Cardiac muscle cell (in vitro differentiated cells and primary cell): ENCODE results near the gene KCNH5. TPM values are rescaled to one million over a fixed set of nuclear protein-coding genes. Genes with fewer than 3 reads are reported as not detected.

Experiments used
- DNase-seq, 2 donors: peaks; one replicate each; pipeline versions ENCODE4 v3.0.0 to v3.0.0-alpha.2; 2010 to 2017; ENCODE audit warnings: low read depth in 1 of 2, low spot score in 1 of 2
- H3K27ac ChIP-seq: fragments of 200-600 bp; sonication (generic); 2 replicates; pipeline ENCODE4 v1.5.1; 2016
- H3K27me3 ChIP-seq: fragments of 200-600 bp; sonication (generic); 2 replicates; pipeline ENCODE4 v1.6.0; 2016; ENCODE audit warnings: control low read depth
- H3K36me3 ChIP-seq: fragments of 200-600 bp; sonication (generic); 2 replicates; pipeline ENCODE4 v1.5.1; 2016; ENCODE audit warnings: control low read depth
- H3K4me1 ChIP-seq: fragments of 200-600 bp; sonication (generic); 2 replicates; pipeline ENCODE4 v1.8.1; 2017; ENCODE audit warnings: low read depth, mild to moderate bottlenecking, mixed run types
- H3K4me3 ChIP-seq: fragments of 200-600 bp; sonication (generic); 2 replicates; pipeline ENCODE4 v1.5.1; 2016; ENCODE audit warnings: mild to moderate bottlenecking
- H3K9me3 ChIP-seq: fragments of 200-600 bp; sonication (generic); 2 replicates; pipeline ENCODE4 v1.5.1; 2017; ENCODE audit warnings: low read depth, mild to moderate bottlenecking, control low read depth
- polyA plus RNA-seq: library from polyadenylated mRNA; unstranded; fragments of >200 nt; fragmentation: Nextera tagmentation; extraction: Ambion mirVana; gene quantifications from 2 replicates; pipeline ENCODE4 v1.2.1, GENCODE V29; 2016
- total RNA-seq: library from RNA; depleted of rRNA; stranded (reverse); fragments of >200 nt; gene quantifications from 2 replicates; pipeline ENCODE4 v1.2.3, GENCODE V29; 2016
- TF ChIP-seq, protein P1 (sequence below): IDR thresholded peaks from 2 replicates; pipeline ENCODE4 v1.5.1; 2012; ENCODE audit warnings: low read depth, mild to moderate bottlenecking, low read length

KCNH5 gene
- total and polyA plus RNA-seq, 2 experiments from 2014 or later: 0.06 TPM; not detected in 1

DNA sequence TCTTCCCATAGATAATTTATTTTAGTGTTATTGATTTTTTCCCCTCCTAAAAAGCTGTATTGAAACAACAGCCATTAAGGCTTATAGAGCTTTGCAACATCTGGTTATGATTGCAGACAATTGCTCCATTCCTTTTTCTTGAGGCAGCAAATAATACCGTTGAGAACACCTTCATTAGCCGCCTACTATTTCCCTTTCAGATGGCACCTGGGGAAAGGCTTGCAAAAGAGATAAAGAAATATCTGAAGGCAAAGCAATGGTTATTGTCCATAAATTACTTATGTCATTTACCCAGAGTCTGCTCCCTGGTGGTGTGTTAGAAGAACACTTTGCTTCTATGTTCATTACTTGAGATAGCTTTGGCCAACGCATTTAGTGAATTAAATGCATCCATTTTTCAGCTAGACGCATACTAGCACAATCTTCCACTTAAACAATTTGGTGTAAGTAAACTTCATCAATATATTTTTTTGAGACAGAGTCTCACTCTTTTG, 377.8 kb downstream of the KCNH5 start:
- H3K27me3 ChIP-seq: no peaks in the 10 kb centered on the region
- no peaks in the 10 kb centered on the region for H3K36me3 ChIP-seq
- TF ChIP-seq, protein P1, sequence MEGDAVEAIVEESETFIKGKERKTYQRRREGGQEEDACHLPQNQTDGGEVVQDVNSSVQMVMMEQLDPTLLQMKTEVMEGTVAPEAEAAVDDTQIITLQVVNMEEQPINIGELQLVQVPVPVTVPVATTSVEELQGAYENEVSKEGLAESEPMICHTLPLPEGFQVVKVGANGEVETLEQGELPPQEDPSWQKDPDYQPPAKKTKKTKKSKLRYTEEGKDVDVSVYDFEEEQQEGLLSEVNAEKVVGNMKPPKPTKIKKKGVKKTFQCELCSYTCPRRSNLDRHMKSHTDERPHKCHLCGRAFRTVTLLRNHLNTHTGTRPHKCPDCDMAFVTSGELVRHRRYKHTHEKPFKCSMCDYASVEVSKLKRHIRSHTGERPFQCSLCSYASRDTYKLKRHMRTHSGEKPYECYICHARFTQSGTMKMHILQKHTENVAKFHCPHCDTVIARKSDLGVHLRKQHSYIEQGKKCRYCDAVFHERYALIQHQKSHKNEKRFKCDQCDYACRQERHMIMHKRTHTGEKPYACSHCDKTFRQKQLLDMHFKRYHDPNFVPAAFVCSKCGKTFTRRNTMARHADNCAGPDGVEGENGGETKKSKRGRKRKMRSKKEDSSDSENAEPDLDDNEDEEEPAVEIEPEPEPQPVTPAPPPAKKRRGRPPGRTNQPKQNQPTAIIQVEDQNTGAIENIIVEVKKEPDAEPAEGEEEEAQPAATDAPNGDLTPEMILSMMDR: no peak
- no peak overlapping the region for H3K27ac ChIP-seq
- H3K4me3 ChIP-seq: no peak overlapping the region
- DNase-seq: peak in 1 of 2 donors; percentile 1
- H3K4me1 ChIP-seq: peaks cover 27% of the 10 kb centered on the region
- H3K9me3 ChIP-seq: no peaks in the 10 kb centered on the region

DNA sequence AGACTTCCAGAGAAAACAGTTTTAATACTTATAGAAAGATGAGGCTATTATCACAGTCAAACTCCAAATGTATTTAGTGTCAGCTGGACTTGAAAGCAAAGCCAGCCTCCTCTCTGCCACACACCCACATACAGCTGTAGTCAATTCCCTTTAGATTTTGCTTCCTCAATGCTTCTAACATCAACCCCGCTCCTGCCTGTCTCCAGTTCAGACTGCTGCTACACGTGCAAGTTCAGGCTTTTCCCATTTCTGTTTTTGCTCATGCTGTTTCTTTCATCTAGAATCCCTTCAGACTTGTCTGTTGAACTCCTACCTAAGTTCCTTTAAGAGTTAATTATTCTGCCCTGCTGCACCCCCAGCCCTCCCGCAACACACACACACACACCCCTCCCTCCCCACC, 380.0 kb downstream of the KCNH5 start:
- Histone ChIP-seq H3K36me3 (no peaks in the 10 kb centered on the region), H3K4me1 (peaks cover 27% of the 10 kb centered on the region), H3K4me3 (no peak overlapping the region), H3K9me3 (no peaks in the 10 kb centered on the region), H3K27ac (no peak overlapping the region), H3K27me3 (no peaks in the 10 kb centered on the region)
- DNase-seq: peak in 1 of 2 donors; percentile 3
- TF ChIP-seq, protein P1: no peak

DNA sequence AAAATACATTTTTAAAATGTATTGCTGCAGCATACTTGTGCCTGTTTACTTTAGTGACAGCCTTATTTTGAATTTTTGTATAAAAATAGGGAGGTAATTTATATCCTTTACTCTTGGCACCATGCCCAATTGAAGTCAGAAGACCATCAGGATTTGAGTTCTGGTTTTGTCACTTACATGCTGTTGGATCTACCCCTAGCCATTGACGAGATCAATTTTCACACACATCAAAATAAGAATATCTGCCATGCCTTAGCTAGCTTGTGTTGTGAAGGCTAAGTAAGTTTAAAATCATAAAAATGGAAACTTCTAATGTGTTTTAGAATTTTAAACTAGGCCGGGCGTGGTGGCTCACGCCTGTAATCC, 381.8 kb downstream of the KCNH5 start:
- H3K27ac ChIP-seq: peak overlapping the region; percentile 63
- H3K4me3 ChIP-seq: no peak overlapping the region

DNA sequence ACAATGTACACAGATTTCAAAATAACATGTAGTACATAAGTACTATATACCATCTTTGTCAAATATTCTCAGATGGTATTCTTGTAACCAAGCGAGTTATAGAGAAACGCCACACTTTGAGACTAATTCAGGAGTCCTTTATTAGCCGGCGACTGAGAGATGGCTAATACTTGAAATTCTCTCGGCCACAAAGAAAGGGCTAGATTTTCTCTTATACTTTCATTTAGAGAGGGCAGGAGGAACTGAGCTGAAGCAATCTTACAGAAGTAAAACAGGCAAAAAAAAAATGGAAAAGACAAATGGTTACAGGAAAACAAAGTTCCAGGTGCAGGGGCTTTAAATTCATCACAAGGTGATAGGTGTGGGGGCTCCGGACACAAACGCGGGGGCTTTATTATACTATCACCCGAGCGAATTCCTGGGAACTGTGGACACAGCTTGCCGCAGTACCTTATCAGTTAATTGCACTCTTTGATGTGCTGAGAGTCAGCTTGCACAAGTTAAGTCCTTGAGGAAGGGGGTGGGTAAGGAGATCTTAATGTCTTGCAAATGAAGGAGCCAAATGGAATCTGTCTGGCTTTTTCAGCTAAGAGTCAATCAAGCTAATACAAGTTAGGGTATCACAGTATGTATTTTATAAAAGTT, 382.3 kb downstream of the KCNH5 start:
- H3K27ac ChIP-seq: peak overlapping the region; percentile 63
- H3K9me3 ChIP-seq: no peaks in the 10 kb centered on the region
- H3K27me3 ChIP-seq: no peaks in the 10 kb centered on the region
- peak; percentile 32 to 50 for DNase-seq
- H3K4me1 ChIP-seq: peaks cover 27% of the 10 kb centered on the region
- H3K4me3 ChIP-seq: no peak overlapping the region
- no peaks in the 10 kb centered on the region for H3K36me3 ChIP-seq
- TF ChIP-seq, protein P1: no peak

More for the DNA sequence above, 381.8 kb downstream of the KCNH5 start:
- Histone ChIP-seq H3K36me3 (no peaks in the 10 kb centered on the region), H3K27me3 (no peaks in the 10 kb centered on the region), H3K9me3 (no peaks in the 10 kb centered on the region), H3K4me1 (peaks cover 27% of the 10 kb centered on the region)
- TF ChIP-seq, protein P1: no peak
- no peak for DNase-seq

DNA sequence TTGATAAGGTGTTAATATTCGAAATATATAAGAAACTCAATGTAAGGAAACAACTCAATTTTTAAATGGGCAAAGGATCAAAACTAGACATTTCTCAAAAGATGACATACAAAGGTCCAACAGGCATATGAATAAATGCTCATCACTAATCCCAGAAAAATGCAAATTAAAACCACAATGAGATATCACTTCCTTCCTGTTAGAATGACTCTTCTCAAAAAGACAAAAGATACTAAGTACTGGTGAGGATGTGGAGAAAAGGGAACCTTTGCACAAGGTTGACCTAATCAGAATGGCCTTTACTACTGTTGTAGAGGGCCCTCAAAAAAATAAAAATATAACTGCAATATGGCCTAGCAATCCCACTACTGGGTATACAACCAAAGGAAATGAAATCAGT, 383.4 kb downstream of the KCNH5 start:
- TF ChIP-seq, protein P1: no peak
- H3K4me1 ChIP-seq: peaks cover 27% of the 10 kb centered on the region
- H3K27me3 ChIP-seq: no peaks in the 10 kb centered on the region
- H3K27ac ChIP-seq: no peak overlapping the region
- no peaks in the 10 kb centered on the region for H3K36me3 ChIP-seq
- peak in 1 of 2 donors; percentile 16 for DNase-seq
- no peak overlapping the region for H3K4me3 ChIP-seq
- H3K9me3 ChIP-seq: no peaks in the 10 kb centered on the region
